Ecto neural progenitor cell (in vitro differentiated cells): ENCODE results near the gene MYO15B.

Experiments used
- DNase-seq: peaks from one replicate; pipeline ENCODE4 v3.0.0-alpha.2; 2018; ENCODE audit warnings: low spot score

MYO15B gene

DNA sequence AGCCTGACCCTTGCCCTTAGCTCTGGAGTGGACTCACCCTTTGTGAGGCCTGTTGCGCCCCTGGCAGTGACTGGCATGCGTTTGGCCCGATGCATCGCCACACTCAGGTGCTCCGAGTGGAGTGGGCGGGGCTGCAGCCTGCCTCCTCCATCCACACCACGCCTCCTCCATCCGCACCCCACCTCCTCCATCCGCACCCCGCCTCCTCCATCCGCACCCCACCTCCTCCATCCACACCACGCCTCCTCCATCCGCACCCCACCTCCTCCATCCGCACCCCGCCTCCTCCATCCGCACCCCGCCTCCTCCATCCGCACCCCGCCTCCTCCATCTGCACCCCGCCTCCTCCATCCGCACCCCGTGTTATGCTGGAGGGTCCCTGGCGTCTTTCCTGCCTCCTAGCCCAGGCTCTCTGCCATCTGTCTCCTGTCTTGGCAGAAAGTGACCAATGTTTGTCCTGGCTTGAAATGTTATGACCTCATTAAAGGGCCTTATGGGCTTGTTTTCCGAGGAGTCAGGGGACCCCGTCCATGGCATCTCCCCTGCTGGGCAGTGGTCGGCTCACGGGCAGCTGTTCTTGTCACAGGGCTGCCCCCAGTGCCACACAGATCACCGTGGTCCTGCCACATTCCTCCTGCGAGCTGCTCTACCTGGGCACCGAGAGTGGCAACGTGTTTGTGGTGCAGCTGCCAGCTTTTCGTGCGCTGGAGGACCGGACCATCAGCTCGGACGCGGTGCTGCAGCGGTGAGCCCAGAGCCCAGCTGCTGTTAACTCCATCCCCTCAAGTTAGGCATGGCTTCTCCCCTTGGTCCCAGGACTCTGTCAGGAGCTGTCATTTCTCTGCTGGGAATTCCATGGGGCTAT lies 28.7 kb upstream of the MYO15B start:
- DNase-seq: no peak

GRCh38 chr17:75559958-75560533 lies 27.6 kb upstream of the MYO15B start:
- no peak for DNase-seq

GRCh38 chr17:75561927-75562603 lies 25.5 kb upstream of the MYO15B start:
- DNase-seq: no peak

DNA sequence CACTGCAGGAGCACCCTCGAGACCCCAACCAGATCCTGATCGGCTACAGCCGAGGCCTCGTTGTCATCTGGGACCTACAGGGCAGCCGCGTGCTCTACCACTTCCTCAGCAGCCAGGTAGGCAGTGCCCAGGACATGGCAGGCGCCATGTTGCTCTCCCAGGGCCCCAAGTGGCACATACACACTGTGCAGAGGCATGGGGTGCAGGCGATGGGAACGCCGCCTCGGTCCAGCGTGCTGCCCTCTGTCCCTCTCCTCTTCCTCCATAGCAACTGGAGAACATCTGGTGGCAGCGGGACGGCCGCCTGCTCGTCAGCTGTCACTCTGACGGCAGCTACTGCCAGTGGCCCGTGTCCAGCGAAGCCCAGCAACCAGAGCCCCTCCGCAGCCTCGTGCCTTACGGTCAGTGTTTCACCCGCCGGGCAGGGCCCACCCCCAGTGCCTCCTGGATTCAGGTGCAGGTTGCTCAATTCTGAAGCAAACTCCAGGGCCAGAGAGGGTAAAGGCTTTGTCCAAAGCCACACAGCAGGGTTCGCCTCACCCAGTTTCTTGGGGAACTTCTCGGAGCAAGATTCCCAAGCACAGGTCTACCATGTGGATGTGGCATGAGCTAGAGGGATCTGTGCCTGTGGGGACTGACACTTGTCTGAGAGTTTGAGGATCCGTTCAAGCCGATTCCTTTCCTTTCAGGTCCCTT lies 24.4 kb upstream of the MYO15B start:
- no peak for DNase-seq

DNA sequence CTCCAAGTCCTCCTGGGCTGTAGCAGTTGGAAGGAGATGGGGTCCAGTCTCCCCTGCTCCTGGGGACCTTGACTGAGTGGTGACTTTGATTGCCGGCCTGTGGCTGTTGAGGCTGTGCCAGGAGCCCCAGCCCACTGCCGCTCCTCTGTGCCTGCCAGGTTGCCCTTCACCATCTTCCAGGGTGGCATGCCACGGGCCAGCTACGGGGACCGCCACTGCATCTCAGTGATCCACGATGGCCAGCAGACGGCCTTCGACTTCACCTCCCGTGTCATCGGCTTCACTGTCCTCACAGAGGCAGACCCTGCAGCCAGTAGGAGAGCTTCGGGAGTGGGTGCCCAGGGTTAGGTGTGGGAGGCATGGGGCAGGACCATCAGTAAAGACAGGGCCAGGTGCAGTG lies 23.4 kb upstream of the MYO15B start:
- no peak for DNase-seq

GRCh38 chr17:75565066-75565465 lies 22.5 kb upstream of the MYO15B start:
- no peak for DNase-seq

GRCh38 chr17:75565618-75566017 lies 22.0 kb upstream of the MYO15B start:
- no peak for DNase-seq

- DNase-seq: no peak
Observed at GRCh38 chr17:75566416-75566815, 21.2 kb upstream of the MYO15B start.

DNA sequence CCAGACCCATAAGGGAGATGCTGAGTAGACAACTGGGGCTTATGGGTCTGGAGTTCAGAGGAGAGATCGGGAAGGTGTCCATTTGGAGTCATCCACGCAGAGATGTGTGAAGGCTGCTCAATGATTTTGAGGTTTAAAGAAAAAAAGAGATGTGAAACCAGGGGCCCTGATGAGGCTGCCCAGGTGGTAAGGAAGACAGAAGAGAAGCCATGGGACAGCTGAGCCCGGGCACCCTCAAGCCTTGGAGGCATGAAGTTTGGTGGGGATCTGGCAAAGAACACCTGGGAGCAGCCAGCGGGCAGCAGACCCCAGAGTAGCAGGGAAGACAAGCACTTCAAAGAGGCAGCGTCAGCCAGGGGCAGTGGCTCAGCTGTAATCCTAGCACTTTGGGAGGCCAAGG lies 20.8 kb upstream of the MYO15B start:
- DNase-seq: no peak

GRCh38 chr17:75568412-75569255 lies 19.0 kb upstream of the MYO15B start:
- DNase-seq: no peak

DNA sequence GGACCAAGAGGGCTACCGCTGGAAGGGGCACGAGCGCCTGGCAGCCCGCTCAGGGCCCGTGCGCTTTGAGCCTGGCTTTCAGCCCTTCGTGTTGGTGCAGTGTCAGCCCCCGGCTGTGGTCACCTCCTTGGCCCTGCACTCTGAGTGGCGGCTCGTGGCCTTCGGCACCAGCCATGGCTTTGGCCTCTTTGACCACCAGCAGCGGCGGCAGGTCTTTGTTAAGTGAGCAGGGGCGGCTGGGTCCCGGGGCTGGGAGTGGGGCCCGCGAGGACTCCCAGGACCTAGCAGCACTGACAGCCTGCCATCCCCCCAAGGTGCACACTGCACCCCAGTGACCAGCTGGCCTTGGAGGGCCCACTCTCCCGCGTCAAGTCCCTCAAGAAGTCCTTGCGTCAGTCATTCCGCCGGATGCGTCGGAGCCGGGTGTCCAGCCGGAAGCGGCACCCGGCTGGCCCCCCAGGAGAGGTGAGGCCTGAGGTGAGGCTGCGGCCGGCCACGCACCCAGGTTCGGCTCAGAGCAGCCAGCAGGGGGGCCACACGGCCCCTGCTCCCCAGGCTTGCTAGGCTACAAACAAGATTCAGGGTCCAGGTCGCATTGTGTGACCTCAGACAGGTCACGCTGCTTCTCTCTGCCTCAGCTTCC lies 17.4 kb upstream of the MYO15B start:
- no peak for DNase-seq

- DNase-seq: no peak
Observed at GRCh38 chr17:75570772-75571171, 16.8 kb upstream of the MYO15B start.

- DNase-seq: no peak
Observed at GRCh38 chr17:75571197-75571884, 16.3 kb upstream of the MYO15B start.

- DNase-seq: no peak
Observed at GRCh38 chr17:75571885-75572215, 15.8 kb upstream of the MYO15B start.

GRCh38 chr17:75572713-75573539 lies 14.7 kb upstream of the MYO15B start:
- DNase-seq: no peak

GRCh38 chr17:75573540-75573957 lies 14.1 kb upstream of the MYO15B start:
- DNase-seq: no peak

DNA sequence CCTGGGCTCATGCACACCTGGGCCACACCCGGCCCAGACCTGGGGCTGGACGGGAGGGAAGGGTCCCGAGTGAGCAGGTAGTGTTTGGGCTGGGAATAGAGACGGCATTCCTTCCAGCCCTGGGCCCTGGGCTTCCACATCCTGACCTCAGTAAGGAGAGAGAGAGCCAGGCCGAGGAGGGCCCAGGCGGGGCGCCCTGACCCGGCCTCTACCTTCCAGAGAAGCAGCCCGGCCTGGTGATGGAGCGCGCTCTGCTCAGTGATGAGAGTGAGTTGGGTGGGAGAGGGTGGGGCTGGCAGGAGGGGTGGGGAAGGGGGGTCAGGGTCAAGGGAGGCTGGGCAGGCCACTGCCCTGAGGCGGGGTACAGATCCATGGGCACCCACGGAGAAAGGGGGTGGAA lies 13.6 kb upstream of the MYO15B start:
- DNase-seq: no peak

DNA sequence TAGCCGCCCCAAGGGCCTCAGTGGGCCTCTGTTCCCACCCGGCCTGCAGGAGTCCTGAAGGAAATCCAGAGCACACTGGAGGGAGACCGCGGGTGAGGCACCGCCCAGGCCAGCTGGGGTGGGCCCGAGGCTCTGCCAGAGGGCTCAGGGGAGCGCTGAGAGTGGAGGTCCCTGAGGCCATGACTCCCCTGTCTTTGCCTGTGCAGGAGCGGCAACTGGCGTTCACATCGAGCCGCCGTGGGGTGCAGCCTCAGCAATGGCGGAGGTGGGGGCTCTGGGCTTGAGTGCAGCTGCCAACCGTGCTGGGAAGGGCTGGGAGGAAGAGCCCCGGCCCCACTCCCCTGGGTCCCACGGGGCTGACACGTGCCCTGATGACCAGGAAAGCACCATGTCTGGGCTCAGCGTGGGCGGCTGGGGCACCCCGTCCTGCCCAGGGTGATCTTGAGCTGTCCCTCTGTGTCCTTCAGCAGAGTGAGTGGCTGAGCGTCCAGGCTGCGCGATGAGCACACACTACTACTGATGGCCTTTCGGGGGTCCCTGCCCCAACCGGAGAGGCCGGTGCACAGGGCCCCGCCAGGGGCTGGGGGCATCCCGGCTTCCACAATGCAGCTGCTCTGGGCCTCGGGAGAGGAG lies 13.1 kb upstream of the MYO15B start:
- DNase-seq: no peak

DNA sequence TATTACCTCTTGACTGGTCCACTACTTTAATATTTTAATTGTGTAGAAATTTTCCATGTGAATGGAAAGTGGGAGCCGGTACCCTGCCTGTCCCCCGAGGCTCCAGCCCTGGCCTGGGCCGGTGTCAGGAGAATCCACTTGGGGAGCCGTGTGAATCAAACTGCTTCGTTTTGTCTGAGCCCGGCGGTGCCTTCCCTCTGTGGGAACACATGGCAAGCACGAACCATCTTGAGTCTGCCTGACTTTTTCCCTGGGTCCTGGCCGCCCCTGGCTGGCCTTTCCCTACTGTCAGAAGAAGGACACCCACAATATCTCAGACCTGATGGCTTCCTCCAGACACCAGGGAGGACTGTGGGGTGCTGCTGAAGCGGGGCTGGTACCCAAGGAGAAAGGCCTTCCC lies 12.4 kb upstream of the MYO15B start:
- no peak for DNase-seq
